Ovary (tissue), 9 donors: ENCODE measurements around the gene PPARD. TPM values are rescaled to one million over a fixed set of nuclear protein-coding genes. Genes with fewer than 3 reads are reported as not detected.
A peak's percentile ranks its signal among the peaks of the same experiment; 100 is the strongest.

Experiments
- DNase-seq, 5 donors: peaks; one replicate each; pipeline ENCODE4 v3.0.0-alpha.2; 2019 to 2020
- H3K27ac ChIP-seq, 2 donors: fragments of 200-600 bp; one replicate each; pipeline versions ENCODE4 v1.5.1 to v1.8.0; 2019 to 2022
- H3K27me3 ChIP-seq: fragments of 200-600 bp; one replicate; pipeline ENCODE4 v1.8.0; 2022
- H3K36me3 ChIP-seq: fragments of 200-600 bp; sonication (generic); one replicate; pipeline ENCODE4 v1.5.1; 2019
- H3K4me1 ChIP-seq: one replicate; pipeline ENCODE4 v1.8.1; 2013; ENCODE audit warnings: mild to moderate bottlenecking, moderate library complexity; ENCODE audit not compliant: insufficient read depth
- H3K4me3 ChIP-seq: fragments of 200-600 bp; sonication (generic); one replicate; pipeline ENCODE4 v1.5.1; 2017
- H3K9me3 ChIP-seq, 2 donors: fragments of 200-600 bp in 1 of 2; sonication (generic) in 1 of 2; one replicate each; pipeline versions ENCODE4 v1.5.1 to v1.8.1; 2013 to 2019; ENCODE audit warnings: mild to moderate bottlenecking in 1 of 2, moderate library complexity in 1 of 2
- CTCF ChIP-seq, 3 donors: fragments of 450-650 bp in 2 of 3; fragments of 200-600 bp in 1 of 3; IDR thresholded peaks; one replicate each; pipeline versions ENCODE4 v1.5.1 to v1.8.0; 2016 to 2022; ENCODE audit warnings: antibody characterized with exemption in 3 of 3, mild to moderate bottlenecking in 1 of 3
- EP300 ChIP-seq: sonication (generic); formaldehyde crosslinking; IDR thresholded peaks from one replicate; pipeline ENCODE4 v1.6.1; 2017; ENCODE audit warnings: antibody characterized with exemption
- POLR2A ChIP-seq: fragments of 450-650 bp; IDR thresholded peaks from one replicate; pipeline ENCODE4 v1.6.1; 2017; ENCODE audit warnings: antibody characterized with exemption, mild to moderate bottlenecking, moderate library complexity
- WGBS, 3 donors: extraction: QIAGEN DNeasy Blood & Tissue Kit in 1 of 3; methylation state at CpG; one replicate each; pipeline versions ENCODE4 v1.1.5 to v1.1.7; 2013 to 2017; 5-methylcytosine and 5-hydroxymethylcytosine counted together
- intact Hi-C, 4 donors: fragments of 100-400 bp; cut with DNase I; formaldehyde crosslinking; loops; one replicate each; pipeline versions ENCODE4 v1.11.0 to v1.15.1; 2022 to 2023
- polyA plus RNA-seq, 2 donors: library from polyadenylated mRNA; stranded (reverse); fragments of 200-250 nt in 1 of 2; fragments of 350-450 nt in 1 of 2; fragmentation: Illumina TruSeq in 1 of 2; extraction: RNeasy Lipid Tissue Mini Kit (QIAGEN cat#74804) in 1 of 2; gene quantifications; one replicate each; pipeline ENCODE4 v1.2.3, GENCODE V29; 2013 to 2014
- total RNA-seq, 7 donors: library from RNA; depleted of rRNA in 2 of 7; stranded (reverse); fragments of >200 nt in 2 of 7; fragmentation: NEBNext Ultra II Directional in 3 of 7; extraction: Animal tissue kit (Norgen Biotek cat#: 25700) in 3 of 7; gene quantifications; one replicate each; pipeline versions ENCODE4 v1.1.0 to v1.2.4, GENCODE V29; 2016 to 2023
- donor health status: DM: no; HTN: no; CAD: no; lungs with moderate emphysema.
- donor health status: DM: no; HTN: no; CAD: no.
- donor health status: Bipolar disorder and iron deficiency.
- donor health status: DM: yes; HTN: yes; CAD: no.
- donor health status: DM: no; HTN: no; CAD: no.
- donor health status: DM: yes; HTN: yes; CAD: no.

PPARD gene
- total and polyA plus RNA-seq, 9 donors, result 7.9 to 55.9 (median 25.0) TPM

- no peak for DNase-seq
- intact Hi-C loops, result loop anchor here in 1 of 4 donors (5.0 kb wide), 1 partner anchor 123 kb away; the partner anchor contains the start of gene PPARD
- 88 to 95% (median 89%) methylated on average over 1 of the region's 1 CpG for WGBS, 3 donors
Observed at GRCh38 chr6:35465646-35466045, 123.3 kb downstream of the PPARD start.

GRCh38 chr6:35468181-35468979, 126.0 kb downstream of the PPARD start, which contains the start of gene RPL10A:
Gene RPL10A, plus strand, starts transcription at chr6:35468401. Its CDS starts 34 bp downstream, at chr6:35468435.
- intact Hi-C loops, result loop anchor here in 1 of 4 donors (2.0 to 5.0 kb wide), 2 partner anchors 28 to 126 kb away; partner anchors contain the start of genes PPARD and TEAD3
- Histone ChIP-seq H3K36me3 (no peaks in the 10 kb centered on the region), H3K4me1 (peaks cover 8% of the 10 kb centered on the region), H3K9me3 (no peaks in the 10 kb centered on the region), H3K27ac (peak within 1 kb of the TSS; percentile 78 to 81), H3K27me3 (no peaks in the 10 kb centered on the region), H3K4me3 (peak within 1 kb of the TSS; percentile 65)
- TF ChIP-seq CTCF (IDR thresholded peaks at IDR 0.05) (peak; percentile 97 to 99 (median 98)), POLR2A (peak; percentile 95), EP300 (no peak)
- peak; percentile 96 to 98 (median 97) for DNase-seq
- 0 to 1% (median 1%) methylated on average over 57 to 86 of the region's 86 CpGs for WGBS, 3 donors

More at GRCh38 chr6:35465646-35466045, 123.3 kb downstream of the PPARD start:
- H3K9me3 ChIP-seq, result no peaks in the 10 kb centered on the region
- no peaks in the 10 kb centered on the region for H3K36me3 ChIP-seq
- H3K27ac ChIP-seq, result no peak overlapping the region
- no peaks in the 10 kb centered on the region for H3K27me3 ChIP-seq
- TF ChIP-seq EP300 (no peak), CTCF (IDR thresholded peaks at IDR 0.05) (no peak), POLR2A (no peak)
- H3K4me1 ChIP-seq, result peaks cover 5% of the 10 kb centered on the region
- no peak overlapping the region for H3K4me3 ChIP-seq

GRCh38 chr6:35468980-35469750, 126.8 kb downstream of the PPARD start:
- 0 to 2% (median 1%) methylated on average over 18 to 37 of the region's 37 CpGs for WGBS, 3 donors

More at GRCh38 chr6:35468980-35469750, 126.8 kb downstream of the PPARD start:
- H3K4me3 ChIP-seq, result peak overlapping the region; percentile 65
- peak in 2 of 5 donors; percentile 45 to 66 for DNase-seq
- H3K27ac ChIP-seq, result peak overlapping the region; percentile 78 to 81
- intact Hi-C loops, result loop anchor here in 1 of 4 donors (2.0 to 5.0 kb wide), 2 partner anchors 28 to 127 kb away; partner anchors contain the start of genes PPARD and TEAD3
- no peaks in the 10 kb centered on the region for H3K9me3 ChIP-seq
- H3K27me3 ChIP-seq, result no peaks in the 10 kb centered on the region
- TF ChIP-seq EP300 (no peak), POLR2A (no peak), CTCF (IDR thresholded peaks at IDR 0.05) (no peak)
- H3K4me1 ChIP-seq, result peaks cover 8% of the 10 kb centered on the region
- no peaks in the 10 kb centered on the region for H3K36me3 ChIP-seq
